Transverse colon (tissue), 4 donors: ENCODE results near the gene VKORC1. TPM values are rescaled to one million over a fixed set of nuclear protein-coding genes. Genes with fewer than 3 reads are reported as not detected.

Experiments used
- DNase-seq: peaks from one replicate; pipeline ENCODE4 v3.0.0-alpha.2; 2019
- H3K27ac ChIP-seq, 4 donors: fragments of 200-600 bp; sonication (generic); 2 replicates each; pipeline ENCODE4 v1.5.1; 2016 to 2018; ENCODE audit warnings: inconsistent platforms in 4 of 4
- H3K27me3 ChIP-seq: fragments of 200-600 bp; sonication (generic); 2 replicates; pipeline ENCODE4 v1.5.1; 2017; ENCODE audit warnings: inconsistent platforms
- H3K36me3 ChIP-seq, 4 donors: fragments of 200-600 bp; sonication (generic); 2 replicates each; pipeline ENCODE4 v1.5.1; 2017 to 2019; ENCODE audit warnings: inconsistent platforms in 4 of 4
- H3K4me1 ChIP-seq, 4 donors: fragments of 200-600 bp; sonication (generic); 2 replicates each; pipeline ENCODE4 v1.5.1; 2017 to 2020; ENCODE audit warnings: inconsistent platforms in 4 of 4
- H3K4me3 ChIP-seq, 4 donors: fragments of 200-600 bp; sonication (generic); 1 replicate in 1 of 4; 2 replicates in 3 of 4; pipeline versions ENCODE4 v1.5.1 to v1.6.1; 2017 to 2019; ENCODE audit warnings: inconsistent platforms in 4 of 4
- H3K9me3 ChIP-seq, 2 donors: fragments of 200-600 bp; sonication (generic); 2 replicates each; pipeline ENCODE4 v1.5.1; 2017 to 2019; ENCODE audit warnings: inconsistent platforms in 2 of 2
- CTCF ChIP-seq, 5 experiments: fragments of 200-600 bp in 3 of 5; fragments of 450-650 bp in 2 of 5; sonication (generic) in 3 of 5; IDR thresholded peaks; 1 replicate in 2 of 5; 2 replicates in 3 of 5; pipeline ENCODE4 v1.5.1; 2016 to 2017; ENCODE audit warnings: antibody characterized with exemption in 5 of 5, inconsistent platforms in 3 of 5, mild to moderate bottlenecking in 2 of 5, moderate library complexity in 1 of 5
- EP300 ChIP-seq: sonication (generic); formaldehyde crosslinking; IDR thresholded peaks from one replicate; pipeline ENCODE4 v1.6.1; 2017; ENCODE audit warnings: antibody characterized with exemption, low read depth
- POLR2A ChIP-seq: fragments of 450-650 bp; IDR thresholded peaks from one replicate; pipeline ENCODE4 v1.6.1; 2016; ENCODE audit warnings: antibody characterized with exemption, mild to moderate bottlenecking, moderate library complexity
- POLR2AphosphoS5 ChIP-seq, 3 donors: sonication (generic); formaldehyde crosslinking; IDR thresholded peaks; one replicate each; pipeline ENCODE4 v1.6.1; 2016; ENCODE audit warnings: antibody characterized with exemption in 3 of 3
- WGBS, 2 donors: methylation state at CpG; one replicate each; pipeline ENCODE4 v1.1.5; 2018; ENCODE audit warnings: low coverage in 1 of 2; 5-methylcytosine and 5-hydroxymethylcytosine counted together
- in situ Hi-C, 4 donors: fragments of 200-750 bp; cut with MboI; loops; one replicate each; pipeline versions ENCODE4 v1.15.0 to v1.15.1; 2017; ENCODE audit warnings: low sequenced_read_pairs in 3 of 4, low pct_ligation_motif_present in 1 of 4, low pct_unique_long_range_greater_than_20kb in 1 of 4
- intact Hi-C: fragments of 100-400 bp; cut with DNase I; formaldehyde crosslinking; loops from one replicate; pipeline ENCODE4 v1.15.1; 2023; ENCODE audit warnings: low total_unique reads
- total RNA-seq, 4 donors: library from RNA; depleted of rRNA; stranded (reverse); fragments of >200 nt; gene quantifications; one replicate each; pipeline ENCODE4 v1.1.0, GENCODE V29; 2016

Gene VKORC1
- total RNA-seq = 10 to 100 TPM; 29.5 to 89.0 (median 72.0) TPM

- in situ Hi-C loops = loop anchor here in 1 of 4 donors (10.0 kb wide), 1 partner anchor 110 kb away; the partner anchor contains the start of gene HSD3B7
- intact Hi-C loops = no loop called here
- WGBS, 2 donors = 0% methylated on average over 57 of the region's 69 CpGs; no CpG with 5 or more reads in 1 of the 2 donors
Observed at GRCh38 chr16:31094424-31095120, at the start of gene VKORC1. VKORC1 (minus strand) TSS chr16:31094797; CDS start chr16:31094729, 68 bp downstream.

DNA sequence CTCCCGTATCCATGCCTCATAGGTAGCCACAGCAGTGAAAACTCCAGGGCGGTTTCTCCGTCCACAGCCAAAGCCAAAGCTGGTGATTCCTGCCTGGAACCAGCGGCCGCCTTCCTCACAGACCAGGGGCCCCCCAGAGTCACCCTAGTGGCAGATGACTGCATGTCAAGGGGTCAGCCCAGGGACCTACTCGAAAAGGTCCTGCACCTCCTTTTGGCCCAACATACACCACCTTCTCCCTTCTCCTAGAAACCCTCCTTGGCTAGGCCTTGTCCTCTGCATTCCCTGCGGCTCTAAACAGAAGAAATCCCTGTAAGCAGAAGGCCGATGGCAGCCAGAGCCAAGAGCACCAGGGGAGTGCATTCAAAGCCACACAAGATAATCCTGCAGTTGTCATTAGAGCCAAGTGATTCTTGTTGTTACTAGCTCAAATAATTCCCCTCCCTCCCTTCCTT, 49.1 kb upstream of the VKORC1 start:
- Histone ChIP-seq H3K4me3 (no peak overlapping the region), H3K4me1 (peaks cover 9 to 34% (median 28%) of the 10 kb centered on the region in 4 donors), H3K27me3 (peaks cover 16% of the 10 kb centered on the region), H3K36me3 (no peaks in the 10 kb centered on the region), H3K27ac (no peak overlapping the region), H3K9me3 (no peaks in the 10 kb centered on the region)
- 60 to 92% methylated on average over 1 to 8 of the region's 8 CpGs for WGBS, 2 donors
- DNase-seq = no peak
- intact Hi-C loops = loop anchor here (5.0 kb wide), 1 partner anchor 156 kb away; the partner anchor contains the start of gene HSD3B7
- in situ Hi-C loops = no loop called here
- TF ChIP-seq EP300 (no peak), POLR2AphosphoS5 (IDR thresholded peaks at IDR 0.05) (no peak), POLR2A (no peak), CTCF (IDR thresholded peaks at IDR 0.05) (no peak)

More at GRCh38 chr16:31094424-31095120, at the start of gene VKORC1:
- Histone ChIP-seq H3K27me3 (no peaks in the 10 kb centered on the region), H3K27ac (peak within 1 kb of the TSS; percentile 85 to 98 (median 94)), H3K9me3 (no peaks in the 10 kb centered on the region), H3K4me3 (peak within 1 kb of the TSS; percentile 60 to 77 (median 67)), H3K36me3 (no peaks in the 10 kb centered on the region), H3K4me1 (peaks cover 6 to 24% (median 18%) of the 10 kb centered on the region in 4 donors)
- TF ChIP-seq CTCF (IDR thresholded peaks at IDR 0.05) (peak in 1 of 5 experiments; percentile 14), POLR2AphosphoS5 (IDR thresholded peaks at IDR 0.05) (peak; percentile 77 to 88 (median 80)), EP300 (no peak), POLR2A (peak; percentile 61)
- peak; percentile 96 for DNase-seq

DNA sequence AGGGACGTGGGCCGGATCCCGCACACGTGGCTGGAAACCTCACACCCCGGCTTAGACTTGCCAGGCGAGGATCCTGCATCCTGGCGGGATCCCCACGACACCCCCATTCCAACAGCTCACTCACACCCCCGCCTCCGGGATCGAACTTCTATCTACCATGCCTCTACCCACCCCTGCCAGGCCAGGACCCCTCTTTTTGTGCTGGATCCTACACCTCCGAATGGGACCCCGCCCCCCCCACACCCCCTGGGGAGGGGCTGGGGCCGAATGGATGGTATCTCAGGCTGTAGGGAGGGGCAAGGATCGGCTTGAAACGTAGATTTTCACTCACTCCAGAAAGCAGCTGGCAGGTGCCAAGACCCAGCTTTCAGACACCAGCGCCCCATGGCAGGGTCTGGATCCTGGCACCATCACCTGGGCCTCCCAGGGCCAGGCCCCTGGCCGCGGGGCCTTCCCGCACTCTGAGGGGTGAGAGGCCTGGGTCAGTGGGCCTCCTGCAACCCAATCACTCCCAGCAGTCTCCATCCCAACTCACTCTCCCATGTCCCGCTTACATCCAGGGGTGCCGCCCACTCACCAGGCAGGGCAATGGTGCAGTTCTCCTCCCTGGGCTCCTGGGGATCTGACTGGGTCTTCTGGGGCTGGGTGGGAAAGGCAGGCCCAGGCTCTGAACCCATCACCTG, 48.6 kb upstream of the VKORC1 start:
- intact Hi-C loops = loop anchor here (5.0 kb wide), 1 partner anchor 156 kb away; the partner anchor contains the start of gene HSD3B7
- peaks cover 9 to 39% (median 30%) of the 10 kb centered on the region in 4 donors for H3K4me1 ChIP-seq
- H3K9me3 ChIP-seq = no peaks in the 10 kb centered on the region
- 61% methylated on average over 21 of the region's 22 CpGs; no CpG with 5 or more reads in 1 of the 2 donors for WGBS, 2 donors
- no peak for DNase-seq
- peaks cover 13% of the 10 kb centered on the region for H3K27me3 ChIP-seq
- in situ Hi-C loops = no loop called here
- TF ChIP-seq POLR2AphosphoS5 (IDR thresholded peaks at IDR 0.05) = no peak
- TF ChIP-seq POLR2A = no peak
- TF ChIP-seq EP300 = no peak
- no peak for TF ChIP-seq CTCF (IDR thresholded peaks at IDR 0.05)
- peak overlapping the region in 3 of 4 donors; percentile 42 to 49 (median 45) for H3K4me3 ChIP-seq
- no peaks in the 10 kb centered on the region for H3K36me3 ChIP-seq
- H3K27ac ChIP-seq = peak overlapping the region; percentile 81 to 90 (median 88)
